Measurements from ENCODE around the gene MAP7D3.
A peak's percentile ranks its signal among the peaks of the same experiment; 100 is the strongest.

The MAP7D3 gene

DNA sequence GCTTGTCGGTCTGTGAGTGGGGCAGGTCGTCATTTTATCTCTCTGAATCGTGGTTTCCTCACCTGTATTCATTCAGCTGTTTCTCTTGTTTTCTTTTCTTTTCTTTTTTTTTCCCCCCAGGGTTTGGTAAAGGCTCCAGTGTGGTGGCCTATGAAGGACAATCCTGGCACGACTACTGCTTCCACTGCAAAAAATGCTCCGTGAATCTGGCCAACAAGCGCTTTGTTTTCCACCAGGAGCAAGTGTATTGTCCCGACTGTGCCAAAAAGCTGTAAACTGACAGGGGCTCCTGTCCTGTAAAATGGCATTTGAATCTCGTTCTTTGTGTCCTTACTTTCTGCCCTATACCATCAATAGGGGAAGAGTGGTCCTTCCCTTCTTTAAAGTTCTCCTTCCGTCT lies 41.4 kb downstream of the MAP7D3 start:
- DNase-seq (ENCODE audit: low spot score): no peak
- TF ChIP-seq, protein P1, sequence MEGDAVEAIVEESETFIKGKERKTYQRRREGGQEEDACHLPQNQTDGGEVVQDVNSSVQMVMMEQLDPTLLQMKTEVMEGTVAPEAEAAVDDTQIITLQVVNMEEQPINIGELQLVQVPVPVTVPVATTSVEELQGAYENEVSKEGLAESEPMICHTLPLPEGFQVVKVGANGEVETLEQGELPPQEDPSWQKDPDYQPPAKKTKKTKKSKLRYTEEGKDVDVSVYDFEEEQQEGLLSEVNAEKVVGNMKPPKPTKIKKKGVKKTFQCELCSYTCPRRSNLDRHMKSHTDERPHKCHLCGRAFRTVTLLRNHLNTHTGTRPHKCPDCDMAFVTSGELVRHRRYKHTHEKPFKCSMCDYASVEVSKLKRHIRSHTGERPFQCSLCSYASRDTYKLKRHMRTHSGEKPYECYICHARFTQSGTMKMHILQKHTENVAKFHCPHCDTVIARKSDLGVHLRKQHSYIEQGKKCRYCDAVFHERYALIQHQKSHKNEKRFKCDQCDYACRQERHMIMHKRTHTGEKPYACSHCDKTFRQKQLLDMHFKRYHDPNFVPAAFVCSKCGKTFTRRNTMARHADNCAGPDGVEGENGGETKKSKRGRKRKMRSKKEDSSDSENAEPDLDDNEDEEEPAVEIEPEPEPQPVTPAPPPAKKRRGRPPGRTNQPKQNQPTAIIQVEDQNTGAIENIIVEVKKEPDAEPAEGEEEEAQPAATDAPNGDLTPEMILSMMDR (IDR thresholded peaks at IDR 0.05; ENCODE audit: borderline replicate concordance, control extremely low read depth, extremely low read depth, insufficient read depth, missing control alignments): no peak
- in situ Hi-C loops (cut with MboI; ENCODE audit: low sequenced_read_pairs, unreplicated experiment): no loop called here

DNA sequence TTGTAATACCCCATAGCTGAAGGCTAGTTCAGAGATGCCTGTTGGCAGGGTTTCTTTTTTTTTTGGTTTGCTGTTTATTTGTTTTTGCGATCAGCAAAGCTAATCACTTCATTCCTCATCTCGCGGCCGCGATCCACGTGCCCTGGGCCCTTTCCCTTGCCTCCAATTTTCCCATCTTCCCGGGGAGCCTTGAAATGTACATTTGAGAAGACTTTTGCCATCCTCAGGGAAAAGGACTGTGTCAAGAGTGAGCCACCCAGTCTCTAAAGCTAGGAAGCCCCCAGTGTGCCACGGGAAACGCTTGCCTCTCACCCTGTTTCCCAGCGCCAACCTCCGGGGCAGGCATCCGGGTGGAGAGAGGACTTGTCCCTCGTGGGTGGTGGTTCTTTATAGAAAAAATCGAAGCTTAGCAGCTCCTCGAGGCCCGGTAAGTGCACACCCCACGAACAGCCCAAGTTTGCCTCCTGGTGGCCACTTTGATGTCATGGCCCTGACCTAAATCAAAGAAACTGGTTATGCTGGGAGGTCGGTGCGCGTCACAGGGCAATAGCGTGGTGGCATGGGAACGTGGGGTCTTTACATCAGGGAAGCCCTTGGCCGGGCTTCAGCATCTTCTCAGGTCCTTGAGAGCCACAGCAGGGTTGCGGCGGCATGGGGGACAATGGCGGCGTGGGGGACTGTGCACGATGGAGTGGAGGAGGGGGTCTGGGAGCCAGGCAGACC lies 42.0 kb downstream of the MAP7D3 start:
- peak; percentile 57 for DNase-seq (ENCODE audit: low spot score)
- TF ChIP-seq, protein P1 (IDR thresholded peaks at IDR 0.05; ENCODE audit: borderline replicate concordance, control extremely low read depth, extremely low read depth, insufficient read depth, missing control alignments): no peak
- in situ Hi-C loops (cut with MboI; ENCODE audit: low sequenced_read_pairs, unreplicated experiment): no loop called here

DNA sequence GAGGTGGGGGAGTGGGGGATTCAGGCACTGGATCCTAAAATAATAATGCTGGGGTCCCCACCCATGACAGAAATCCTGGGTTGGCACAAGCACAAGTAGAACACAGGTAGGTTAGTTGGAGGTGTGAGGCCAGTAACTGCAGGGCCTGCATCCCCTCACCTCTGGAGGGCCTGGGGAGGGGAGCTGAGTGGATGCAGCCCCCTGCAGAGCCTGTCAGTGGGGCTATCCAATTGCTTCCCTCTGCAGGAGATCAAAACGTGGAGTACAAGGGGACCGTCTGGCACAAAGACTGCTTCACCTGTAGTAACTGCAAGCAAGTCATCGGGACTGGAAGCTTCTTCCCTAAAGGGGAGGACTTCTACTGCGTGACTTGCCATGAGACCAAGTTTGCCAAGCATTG lies 43.7 kb downstream of the MAP7D3 start:
- DNase-seq (ENCODE audit: low spot score): no peak
- in situ Hi-C loops (cut with MboI; ENCODE audit: low sequenced_read_pairs, unreplicated experiment): no loop called here
- TF ChIP-seq, protein P1 (IDR thresholded peaks at IDR 0.05; ENCODE audit: borderline replicate concordance, control extremely low read depth, extremely low read depth, insufficient read depth, missing control alignments): no peak

DNA sequence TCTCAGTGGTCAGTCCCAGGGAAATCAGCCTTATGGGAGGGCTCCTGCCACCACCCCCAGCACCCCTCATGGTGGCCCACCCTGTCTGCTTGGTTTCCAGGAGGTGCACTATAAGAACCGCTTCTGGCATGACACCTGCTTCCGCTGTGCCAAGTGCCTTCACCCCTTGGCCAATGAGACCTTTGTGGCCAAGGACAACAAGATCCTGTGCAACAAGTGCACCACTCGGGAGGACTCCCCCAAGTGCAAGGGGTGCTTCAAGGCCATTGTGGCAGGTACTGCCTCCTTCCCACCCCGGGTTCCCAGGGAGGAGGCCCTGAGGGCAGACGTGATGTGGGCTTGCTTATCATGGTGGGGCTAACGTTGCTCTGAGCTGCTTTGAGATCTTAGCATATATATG lies 44.3 kb downstream of the MAP7D3 start:
- DNase-seq (ENCODE audit: low spot score): no peak
- TF ChIP-seq, protein P1 (IDR thresholded peaks at IDR 0.05; ENCODE audit: borderline replicate concordance, control extremely low read depth, extremely low read depth, insufficient read depth, missing control alignments): no peak
- in situ Hi-C loops (cut with MboI; ENCODE audit: low sequenced_read_pairs, unreplicated experiment): no loop called here

DNA sequence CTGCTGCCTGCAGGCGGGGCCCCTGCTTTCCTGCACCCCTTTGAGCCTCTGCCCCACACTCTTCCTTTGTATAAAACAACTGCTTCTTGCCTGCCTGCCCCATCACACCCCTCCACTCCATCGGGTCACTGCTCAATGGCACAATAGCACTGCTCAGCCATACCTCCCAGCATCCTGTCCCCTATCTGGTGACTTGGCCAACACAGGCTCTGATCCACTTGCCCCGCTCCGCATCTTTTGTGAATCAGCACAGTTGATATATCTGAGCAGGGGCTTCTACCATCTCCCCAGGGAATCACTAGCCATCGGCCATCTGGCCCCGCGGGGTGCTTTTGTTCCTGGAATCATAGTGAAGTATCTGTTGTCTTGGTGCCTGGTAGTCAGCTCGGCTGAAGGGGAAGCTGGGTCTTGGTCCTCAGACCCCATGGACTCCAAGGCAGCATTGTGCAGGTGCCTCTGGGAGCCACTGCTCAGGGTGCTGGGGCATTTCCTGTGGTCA lies 45.3 kb downstream of the MAP7D3 start:
- in situ Hi-C loops (cut with MboI; ENCODE audit: low sequenced_read_pairs, unreplicated experiment): no loop called here
- DNase-seq (ENCODE audit: low spot score): no peak
- TF ChIP-seq, protein P1 (IDR thresholded peaks at IDR 0.05; ENCODE audit: borderline replicate concordance, control extremely low read depth, extremely low read depth, insufficient read depth, missing control alignments): no peak

DNA sequence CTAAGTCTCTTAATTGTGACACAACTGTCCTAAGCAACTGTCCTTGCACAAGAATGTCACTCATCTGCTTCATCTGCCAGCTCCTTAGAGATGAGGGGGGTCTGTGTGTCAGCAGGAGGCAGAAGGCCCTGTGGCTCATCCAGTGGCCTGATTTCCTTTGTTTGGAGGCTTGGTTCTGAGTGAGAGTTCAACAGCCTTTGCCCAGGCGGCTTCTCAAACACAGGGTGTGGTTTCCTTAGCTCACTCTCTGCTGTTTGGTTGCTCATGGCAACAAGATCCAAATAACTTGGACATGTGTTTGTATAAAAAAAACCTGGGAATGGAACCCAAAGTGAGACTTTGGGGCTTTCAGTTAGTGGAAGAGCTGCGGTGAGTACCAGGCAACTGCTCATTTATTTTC lies 46.6 kb downstream of the MAP7D3 start:
- TF ChIP-seq, protein P1 (IDR thresholded peaks at IDR 0.05; ENCODE audit: borderline replicate concordance, control extremely low read depth, extremely low read depth, insufficient read depth, missing control alignments): no peak
- DNase-seq (ENCODE audit: low spot score): no peak
- in situ Hi-C loops (cut with MboI; ENCODE audit: low sequenced_read_pairs, unreplicated experiment): no loop called here
